GM12864 (cell line): ENCODE data around the gene HPS4.

Experiments used
- DNase-seq: peaks from one replicate; pipeline ENCODE4 v3.0.0-alpha.2; 2011; ENCODE audit warnings: low read depth
- H3K4me3 ChIP-seq: 2 replicates; pipeline ENCODE4 v1.5.1; 2011; ENCODE audit warnings: mild to moderate bottlenecking, low read depth, low read length, control low read depth
- TF ChIP-seq, protein P1 (sequence below): IDR thresholded peaks from 2 replicates; pipeline ENCODE4 v1.5.1; 2011; ENCODE audit warnings: low read depth, mild to moderate bottlenecking, moderate library complexity, low read length, control low read depth, inconsistent platforms; ENCODE audit errors: missing control alignments

The HPS4 gene

DNA sequence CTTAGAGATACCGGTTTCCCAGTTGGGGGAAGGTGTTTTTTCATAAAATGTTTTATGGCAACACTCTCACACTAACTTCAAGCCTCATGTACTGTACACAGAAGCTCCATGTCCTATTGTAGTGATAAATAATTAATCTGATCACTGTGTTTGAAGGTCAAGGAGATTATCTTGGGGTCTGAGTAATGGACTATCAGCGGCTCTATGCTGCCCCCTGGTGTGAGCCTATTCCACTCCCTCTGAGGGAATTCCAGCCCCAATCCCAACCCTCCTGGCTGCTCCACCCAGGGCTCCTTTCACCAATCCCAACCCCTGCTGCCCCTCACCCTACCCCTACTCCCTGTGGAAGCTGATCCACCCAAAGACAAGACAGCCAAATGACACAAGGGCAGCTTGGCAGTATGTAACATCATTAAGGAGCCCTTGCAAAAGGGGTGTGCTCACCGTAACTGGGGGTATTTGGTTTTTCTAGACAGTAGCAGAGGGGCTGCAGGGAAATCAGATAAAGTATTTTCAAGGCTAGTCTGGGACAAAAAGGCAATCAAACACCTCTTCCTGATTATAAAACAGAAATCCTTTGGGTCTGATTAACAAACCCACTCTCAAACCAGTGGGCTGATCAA lies 22.3 kb downstream of the HPS4 start:
- H3K4me3 ChIP-seq: no peak overlapping the region
- no peak for DNase-seq
- TF ChIP-seq, protein P1, sequence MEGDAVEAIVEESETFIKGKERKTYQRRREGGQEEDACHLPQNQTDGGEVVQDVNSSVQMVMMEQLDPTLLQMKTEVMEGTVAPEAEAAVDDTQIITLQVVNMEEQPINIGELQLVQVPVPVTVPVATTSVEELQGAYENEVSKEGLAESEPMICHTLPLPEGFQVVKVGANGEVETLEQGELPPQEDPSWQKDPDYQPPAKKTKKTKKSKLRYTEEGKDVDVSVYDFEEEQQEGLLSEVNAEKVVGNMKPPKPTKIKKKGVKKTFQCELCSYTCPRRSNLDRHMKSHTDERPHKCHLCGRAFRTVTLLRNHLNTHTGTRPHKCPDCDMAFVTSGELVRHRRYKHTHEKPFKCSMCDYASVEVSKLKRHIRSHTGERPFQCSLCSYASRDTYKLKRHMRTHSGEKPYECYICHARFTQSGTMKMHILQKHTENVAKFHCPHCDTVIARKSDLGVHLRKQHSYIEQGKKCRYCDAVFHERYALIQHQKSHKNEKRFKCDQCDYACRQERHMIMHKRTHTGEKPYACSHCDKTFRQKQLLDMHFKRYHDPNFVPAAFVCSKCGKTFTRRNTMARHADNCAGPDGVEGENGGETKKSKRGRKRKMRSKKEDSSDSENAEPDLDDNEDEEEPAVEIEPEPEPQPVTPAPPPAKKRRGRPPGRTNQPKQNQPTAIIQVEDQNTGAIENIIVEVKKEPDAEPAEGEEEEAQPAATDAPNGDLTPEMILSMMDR: peak; percentile 85

DNA sequence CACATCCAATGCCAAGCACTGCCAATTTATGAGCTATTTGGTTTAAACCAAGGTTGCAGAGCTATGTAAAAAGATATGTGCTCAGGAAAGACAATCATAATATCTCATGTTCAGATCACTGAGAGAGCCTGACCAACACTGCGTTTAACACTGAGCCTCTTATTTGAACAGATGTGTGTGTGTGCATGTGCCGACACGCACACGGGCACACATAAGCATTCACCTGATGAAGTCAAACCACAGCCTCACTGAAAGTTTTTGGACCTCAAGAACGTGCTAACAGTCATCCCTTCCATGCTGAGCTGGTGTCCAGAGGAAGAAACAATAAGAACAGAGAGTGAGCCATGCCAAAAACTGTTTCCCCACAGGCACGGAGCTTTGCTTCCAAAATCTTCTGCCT lies 23.4 kb downstream of the HPS4 start:
- DNase-seq: no peak
- TF ChIP-seq, protein P1: no peak

DNA sequence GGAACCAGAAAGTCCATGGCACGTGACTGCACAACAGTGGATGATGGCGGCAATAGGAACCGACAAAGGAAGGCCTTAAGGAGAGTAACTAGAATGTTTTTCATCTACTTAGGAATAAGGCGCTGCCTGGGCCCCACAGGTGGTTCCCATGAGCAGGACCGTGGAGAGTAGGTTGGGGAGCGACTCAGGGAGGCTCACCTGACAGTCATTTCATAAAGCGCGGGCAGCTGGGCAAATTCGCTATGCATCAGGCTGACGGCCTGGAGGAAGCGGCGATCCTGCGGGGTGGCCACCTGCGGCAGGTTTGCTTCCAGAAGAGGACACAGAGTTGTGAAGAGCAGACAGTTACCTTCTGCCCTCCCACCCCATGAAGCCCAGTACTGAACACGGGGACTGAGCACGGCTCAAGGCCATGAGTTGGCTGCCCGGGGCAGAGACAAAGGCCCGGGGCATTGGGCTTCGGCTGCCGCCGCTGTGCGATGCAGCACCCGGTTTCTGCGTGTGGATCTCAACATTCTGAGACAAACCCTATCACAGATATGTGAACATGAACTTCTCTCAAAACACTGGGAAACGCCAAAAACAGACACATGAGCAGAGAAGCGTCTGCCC lies 25.8 kb downstream of the HPS4 start:
- no peak for DNase-seq
- no peak overlapping the region for H3K4me3 ChIP-seq
- TF ChIP-seq, protein P1: no peak

More for the DNA sequence above, 23.4 kb downstream of the HPS4 start:
- no peak overlapping the region for H3K4me3 ChIP-seq

DNA sequence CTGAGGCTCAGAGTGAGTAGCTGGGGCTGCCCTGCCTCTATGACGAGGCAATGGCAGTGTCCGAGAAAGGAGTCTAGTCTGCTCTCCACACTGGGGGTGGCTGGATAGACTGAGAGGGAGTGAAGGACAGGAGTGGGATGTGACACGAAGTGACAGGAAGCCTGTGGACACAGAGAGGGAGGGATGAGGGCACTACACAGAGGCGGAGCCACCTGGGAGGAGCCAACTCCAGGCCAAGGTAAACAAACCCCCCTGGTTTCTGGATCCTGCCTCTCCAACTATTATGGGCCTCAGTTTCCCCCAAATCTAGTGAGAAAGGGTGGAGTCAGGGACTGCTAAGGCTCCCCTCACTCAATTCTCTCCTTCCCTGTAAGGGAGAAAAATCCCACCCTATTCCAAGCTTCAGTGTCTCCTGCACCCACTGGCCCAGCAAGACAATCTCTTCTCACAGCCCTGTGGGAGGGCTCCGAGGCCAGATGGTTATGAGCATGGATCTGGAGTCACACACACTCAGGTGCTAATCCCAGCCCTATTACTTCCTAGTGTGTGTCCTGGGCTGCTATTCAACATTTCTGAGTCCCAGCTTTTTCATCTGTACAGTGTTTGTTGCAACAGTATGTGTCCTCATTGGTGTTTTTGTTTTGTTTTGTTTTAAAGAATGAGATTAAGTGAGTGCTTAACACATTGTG lies 29.6 kb downstream of the HPS4 start:
- no peak for DNase-seq
- H3K4me3 ChIP-seq: no peak overlapping the region
- TF ChIP-seq, protein P1: no peak

DNA sequence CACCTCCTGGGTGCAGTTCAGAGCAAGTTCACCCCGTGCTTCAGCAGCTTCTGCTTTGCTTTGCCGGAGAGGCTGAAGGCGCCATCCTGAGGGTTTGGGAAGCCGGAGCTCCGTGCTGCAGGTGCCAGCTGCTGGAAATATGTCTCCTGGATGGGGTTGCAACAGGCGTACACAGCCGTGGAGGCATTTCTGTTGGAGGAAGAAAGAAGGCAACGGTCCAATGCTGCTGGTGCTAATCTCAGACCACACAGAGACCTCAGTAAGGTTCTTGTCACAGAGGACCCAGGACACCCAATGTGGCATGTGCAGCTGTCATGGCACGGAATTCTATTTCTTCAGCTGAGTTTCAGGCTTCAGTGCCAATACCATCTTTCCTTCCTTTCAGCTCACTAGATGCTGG lies 30.4 kb downstream of the HPS4 start:
- TF ChIP-seq, protein P1: no peak
- no peak overlapping the region for H3K4me3 ChIP-seq
- DNase-seq: no peak

DNA sequence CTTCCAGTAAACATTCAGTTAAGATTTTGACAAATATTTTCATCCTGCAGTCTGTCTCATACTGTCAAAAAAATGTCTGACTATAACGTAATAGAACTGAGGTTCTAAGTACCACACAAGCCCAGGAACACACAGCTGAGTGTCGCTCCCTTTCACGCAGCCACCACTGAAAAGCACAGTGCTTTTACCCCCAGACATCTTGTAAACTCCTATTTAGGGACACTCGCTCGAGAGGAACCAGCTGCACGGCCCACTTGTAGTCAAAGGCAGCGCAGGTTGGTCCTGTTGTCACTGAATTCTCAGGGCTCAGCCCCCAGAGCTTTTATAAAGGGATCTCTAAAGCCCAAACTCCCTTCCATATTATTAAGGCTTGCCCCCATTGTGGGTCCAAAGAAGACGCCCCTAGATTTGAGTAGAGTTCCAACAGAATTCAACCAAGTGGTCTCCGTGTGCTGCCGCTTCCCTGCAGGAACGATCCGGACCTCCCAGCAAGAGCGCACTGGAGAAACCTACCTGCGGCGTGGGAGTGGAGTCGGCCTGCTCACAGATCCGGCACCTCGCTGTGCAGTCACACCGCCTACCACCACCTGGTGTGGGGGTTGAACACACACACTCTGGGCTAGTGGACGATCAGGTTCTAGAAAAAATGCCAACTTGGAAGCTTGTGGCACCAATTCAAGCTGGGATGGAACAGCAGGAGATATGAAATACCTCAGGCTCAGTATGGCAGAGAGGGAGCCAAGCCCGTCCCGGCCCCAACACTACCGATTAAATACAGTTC lies 31.2 kb downstream of the HPS4 start:
- DNase-seq: no peak
- TF ChIP-seq, protein P1: no peak
- H3K4me3 ChIP-seq: no peak overlapping the region
